Measurements from ENCODE around the gene ATXN10.
A peak's percentile ranks its signal among the peaks of the same experiment; 100 is the strongest.
"Not testable (repeated sequence)": the region's sequence is repeated elsewhere in the genome, so short reads cannot be mapped to it uniquely, and the experiment has no call there.

The ATXN10 gene, protein sequence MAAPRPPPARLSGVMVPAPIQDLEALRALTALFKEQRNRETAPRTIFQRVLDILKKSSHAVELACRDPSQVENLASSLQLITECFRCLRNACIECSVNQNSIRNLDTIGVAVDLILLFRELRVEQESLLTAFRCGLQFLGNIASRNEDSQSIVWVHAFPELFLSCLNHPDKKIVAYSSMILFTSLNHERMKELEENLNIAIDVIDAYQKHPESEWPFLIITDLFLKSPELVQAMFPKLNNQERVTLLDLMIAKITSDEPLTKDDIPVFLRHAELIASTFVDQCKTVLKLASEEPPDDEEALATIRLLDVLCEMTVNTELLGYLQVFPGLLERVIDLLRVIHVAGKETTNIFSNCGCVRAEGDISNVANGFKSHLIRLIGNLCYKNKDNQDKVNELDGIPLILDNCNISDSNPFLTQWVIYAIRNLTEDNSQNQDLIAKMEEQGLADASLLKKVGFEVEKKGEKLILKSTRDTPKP

DNA sequence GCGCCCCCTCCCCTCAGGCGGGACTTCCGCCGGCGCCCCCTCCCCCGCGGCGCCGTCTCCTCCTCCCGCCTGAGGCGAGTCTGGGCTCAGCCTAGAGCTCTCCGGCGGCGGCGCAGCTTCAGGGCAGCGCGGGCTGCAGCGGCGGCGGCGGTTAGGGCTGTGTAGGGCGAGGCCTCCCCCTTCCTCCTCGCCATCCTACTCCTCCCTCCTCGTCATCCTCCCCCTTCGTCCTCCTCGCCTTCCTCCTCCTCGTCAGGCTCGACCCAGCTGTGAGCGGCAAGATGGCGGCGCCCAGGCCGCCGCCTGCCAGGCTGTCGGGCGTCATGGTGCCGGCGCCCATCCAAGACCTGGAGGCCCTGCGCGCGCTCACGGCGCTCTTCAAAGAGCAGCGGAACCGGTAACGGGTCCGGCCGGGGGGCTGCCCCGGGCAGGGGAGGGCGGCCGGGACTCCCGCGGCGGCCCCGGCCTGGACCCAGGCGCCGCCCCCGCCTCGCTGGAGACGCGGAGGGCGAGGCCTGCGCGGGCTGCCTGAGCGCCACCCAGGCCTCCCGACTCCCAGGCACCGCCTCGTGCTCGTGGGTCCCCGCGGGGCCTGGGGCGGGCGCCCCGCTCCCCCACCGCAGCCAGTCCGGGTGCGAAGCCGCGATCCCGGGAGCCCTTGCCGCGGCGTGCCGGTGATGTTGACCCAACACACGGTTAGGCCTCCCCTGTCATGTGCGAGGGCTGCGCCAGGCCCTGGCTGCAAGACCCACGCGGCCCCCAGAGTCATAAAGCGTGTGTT is at the start of gene ATXN10:
Gene ATXN10, plus strand, starts transcription at position 52 of the 781 bp plus-strand sequence. Its CDS starts 230 bp downstream, at position 282.
- peak; percentile 15 to 46 for DNase-seq (ENCODE audit: low read depth in 2 of 2)

DNA sequence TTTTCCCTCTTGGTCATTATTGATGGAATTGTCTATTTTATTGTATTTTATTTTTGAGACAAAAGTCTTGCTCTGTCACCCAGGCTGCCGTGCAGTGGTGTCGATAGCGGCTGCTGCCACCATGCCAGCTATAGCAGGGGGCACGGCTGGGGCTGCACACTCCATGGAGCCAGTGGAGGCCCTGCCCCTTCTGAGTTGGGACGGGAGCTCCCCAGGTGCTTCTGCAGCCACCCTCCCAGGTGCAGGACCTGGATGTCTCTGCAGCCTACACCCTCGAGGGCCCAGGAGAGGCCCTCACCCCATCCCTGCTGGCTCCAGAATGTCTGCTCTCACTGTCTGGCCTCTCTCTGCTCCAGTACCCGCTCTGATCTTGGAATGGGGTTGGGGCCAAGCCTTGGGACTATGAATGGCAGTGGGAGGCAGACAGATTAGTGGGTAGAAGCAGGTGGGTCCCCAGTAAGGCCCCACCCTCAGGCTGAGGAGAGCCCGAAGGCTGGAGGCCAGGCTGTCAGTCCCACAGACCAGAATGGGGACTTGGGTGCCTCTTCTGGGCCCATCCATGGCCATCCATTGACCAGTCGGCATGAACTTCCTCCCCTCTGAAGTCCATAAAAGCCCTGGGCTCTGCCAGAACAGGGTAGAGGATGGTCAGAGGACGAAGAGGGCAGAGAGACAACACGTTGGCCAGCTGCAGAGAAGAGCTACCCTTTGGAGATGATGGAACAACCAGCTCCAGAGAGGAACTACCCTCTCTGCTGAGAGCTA is 49.6 kb upstream of the ATXN10 start:
- no peak for DNase-seq (ENCODE audit: low read depth in 2 of 2)

DNA sequence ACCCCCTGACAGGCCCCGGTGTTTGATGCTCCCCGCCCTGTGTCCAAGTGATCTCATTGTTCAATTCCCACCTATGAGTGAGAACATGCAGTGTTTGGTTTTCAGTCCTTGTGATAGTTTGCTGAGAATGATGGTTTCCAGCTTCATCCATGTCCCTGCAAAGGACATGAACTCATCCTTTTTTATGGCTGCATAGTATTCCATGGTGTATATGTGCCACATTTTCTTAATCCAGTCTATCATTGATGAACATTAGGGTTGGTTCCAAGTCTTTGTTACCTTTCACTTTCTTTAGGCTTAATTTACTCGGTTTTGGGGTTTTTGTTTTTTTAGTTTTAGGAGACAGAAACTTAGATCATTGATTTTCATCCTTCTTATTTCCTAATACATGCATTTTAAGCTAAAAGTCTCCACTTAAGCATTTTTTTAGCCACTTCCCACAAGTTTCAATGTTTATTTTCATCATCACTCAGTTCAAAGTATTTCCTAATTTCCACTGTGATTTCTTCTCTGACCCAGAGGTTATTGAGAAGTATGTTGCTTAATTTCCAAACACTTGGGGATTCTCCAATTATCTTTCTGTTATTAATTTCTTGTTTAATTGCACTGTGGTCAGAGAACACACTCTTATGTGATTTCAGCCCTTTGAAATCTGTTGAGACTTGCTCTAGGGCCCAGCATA is 48.0 kb upstream of the ATXN10 start:
- not testable (repeated sequence) for DNase-seq (ENCODE audit: low read depth in 2 of 2)

DNA sequence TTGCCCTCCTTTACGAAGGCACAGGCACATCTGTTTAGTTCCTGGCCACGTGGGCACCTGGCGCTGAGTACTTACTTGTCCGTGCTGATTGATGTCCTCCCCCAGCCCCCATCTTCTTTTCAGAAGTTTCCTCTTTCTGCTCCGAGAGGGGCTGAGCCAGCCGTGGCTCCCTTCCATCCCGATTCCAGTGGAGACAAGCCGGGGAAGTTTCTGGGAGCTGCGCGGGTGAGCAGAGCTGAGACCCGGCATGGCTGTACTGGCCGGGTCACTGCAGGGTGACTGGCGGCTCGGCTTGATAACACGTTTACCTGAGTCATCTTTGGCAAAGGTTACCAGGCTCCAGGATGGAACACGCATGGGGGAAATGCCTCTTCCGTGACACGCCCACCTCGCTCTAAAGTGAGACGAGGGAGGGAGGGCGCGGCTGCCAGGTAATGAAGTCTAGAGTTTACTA is 45.4 kb upstream of the ATXN10 start:
- DNase-seq (ENCODE audit: low read depth in 2 of 2), result no peak

DNA sequence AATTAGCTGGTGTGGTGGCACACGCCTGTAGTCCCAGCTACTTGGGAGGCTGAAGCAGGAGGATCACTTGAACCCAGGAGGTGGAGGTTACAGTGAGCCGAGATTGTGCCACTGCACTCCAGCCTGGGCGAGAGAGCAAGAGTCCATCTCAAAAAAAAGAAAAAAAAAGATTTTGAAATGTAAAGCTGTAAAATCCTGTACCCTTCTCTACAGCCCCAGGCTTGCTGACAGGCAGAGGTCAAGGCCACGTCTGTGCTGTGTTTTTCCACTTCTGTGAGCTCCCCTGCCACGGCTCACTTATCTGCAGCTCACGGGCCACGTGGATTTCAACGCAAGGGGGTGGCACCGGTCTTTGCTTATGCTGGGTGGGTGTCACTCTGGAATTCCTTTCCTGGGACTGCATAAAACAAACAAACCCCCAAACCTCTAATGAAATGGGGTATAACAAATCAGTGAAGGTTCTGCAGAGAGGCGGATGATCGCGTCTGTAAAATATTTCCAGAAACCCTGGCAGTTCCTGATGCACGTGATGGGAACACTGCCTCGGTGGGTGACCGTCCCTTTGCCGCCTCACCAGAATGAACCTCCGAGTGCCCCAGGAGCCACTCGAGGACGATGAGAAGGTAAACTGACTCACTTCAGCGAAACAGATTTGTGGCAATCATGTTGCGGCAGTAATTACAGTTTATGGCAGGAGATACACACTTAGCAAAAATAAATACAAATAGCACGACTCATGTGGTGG is 44.0 kb upstream of the ATXN10 start:
- no peak for DNase-seq (ENCODE audit: low read depth in 2 of 2)

DNA sequence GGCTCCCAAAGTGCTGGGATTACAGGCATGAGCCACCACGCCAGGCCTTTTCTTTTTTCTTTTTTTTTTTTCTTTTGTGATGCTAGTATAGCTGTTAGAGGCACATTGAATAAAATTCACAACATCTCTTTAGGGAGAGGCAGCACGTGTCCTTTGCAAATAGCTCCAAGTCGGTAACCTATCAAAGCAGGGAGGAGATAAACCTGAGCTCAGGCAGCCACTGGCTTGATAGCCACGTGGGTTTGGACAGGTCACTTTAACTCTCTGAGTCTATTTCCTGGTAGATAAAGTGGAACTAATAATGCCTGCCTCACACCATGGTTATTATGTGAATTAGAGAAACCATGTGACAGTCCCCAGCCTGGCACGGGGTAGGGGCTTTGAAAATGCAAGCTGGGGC is 43.1 kb upstream of the ATXN10 start:
- DNase-seq (ENCODE audit: low read depth in 2 of 2), result no peak

DNA sequence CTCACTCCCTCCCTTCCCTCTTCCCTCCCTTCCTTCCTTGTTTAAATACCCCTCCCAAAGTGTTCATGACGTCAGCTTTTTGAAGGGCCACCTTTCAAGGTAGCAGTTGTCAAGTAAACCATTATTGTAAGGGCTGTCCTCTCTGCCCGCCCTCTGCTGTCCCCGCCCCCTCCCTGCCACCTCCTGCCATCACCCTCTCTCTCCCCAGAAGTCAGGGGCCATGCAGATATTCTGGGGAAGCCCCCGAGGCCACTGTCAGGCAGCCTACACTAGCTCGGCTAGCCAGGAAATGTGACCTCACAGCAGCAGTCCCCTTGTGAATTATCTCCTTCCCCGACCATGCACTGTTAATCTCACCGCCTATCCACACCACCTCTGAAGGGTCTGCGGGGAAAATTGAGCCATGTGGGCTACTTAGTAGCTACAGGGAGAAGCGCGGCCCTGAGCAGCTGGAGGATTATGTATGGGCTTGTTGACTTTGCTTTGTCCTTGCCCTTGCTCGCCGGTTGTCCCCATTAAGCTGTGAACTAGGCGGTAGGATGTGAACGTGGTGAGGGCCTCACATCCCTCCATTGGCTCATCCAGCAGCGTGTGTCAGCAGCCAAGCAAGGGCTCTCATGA is 42.1 kb upstream of the ATXN10 start:
- no peak for DNase-seq (ENCODE audit: low read depth in 2 of 2)

DNA sequence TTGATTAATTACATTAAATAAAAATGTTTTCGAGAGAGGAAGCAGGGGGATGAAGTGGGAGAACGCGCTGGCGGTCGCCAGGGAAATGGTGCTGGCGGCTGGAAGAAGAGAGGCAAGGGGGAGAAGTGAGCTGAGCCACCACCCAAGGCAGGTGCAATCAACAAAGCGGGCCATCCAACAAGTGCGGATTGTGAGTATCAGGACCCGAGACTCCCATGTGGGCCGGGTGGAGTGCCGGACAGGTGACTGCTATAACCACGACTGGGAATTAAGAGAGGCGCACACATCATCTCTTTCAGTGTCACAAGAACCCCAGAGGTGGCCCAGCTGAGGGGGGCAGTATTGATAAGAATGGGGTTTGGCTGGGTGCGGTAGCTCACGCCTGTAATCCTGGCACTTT is 41.2 kb upstream of the ATXN10 start:
- DNase-seq (ENCODE audit: low read depth in 2 of 2), result no peak

DNA sequence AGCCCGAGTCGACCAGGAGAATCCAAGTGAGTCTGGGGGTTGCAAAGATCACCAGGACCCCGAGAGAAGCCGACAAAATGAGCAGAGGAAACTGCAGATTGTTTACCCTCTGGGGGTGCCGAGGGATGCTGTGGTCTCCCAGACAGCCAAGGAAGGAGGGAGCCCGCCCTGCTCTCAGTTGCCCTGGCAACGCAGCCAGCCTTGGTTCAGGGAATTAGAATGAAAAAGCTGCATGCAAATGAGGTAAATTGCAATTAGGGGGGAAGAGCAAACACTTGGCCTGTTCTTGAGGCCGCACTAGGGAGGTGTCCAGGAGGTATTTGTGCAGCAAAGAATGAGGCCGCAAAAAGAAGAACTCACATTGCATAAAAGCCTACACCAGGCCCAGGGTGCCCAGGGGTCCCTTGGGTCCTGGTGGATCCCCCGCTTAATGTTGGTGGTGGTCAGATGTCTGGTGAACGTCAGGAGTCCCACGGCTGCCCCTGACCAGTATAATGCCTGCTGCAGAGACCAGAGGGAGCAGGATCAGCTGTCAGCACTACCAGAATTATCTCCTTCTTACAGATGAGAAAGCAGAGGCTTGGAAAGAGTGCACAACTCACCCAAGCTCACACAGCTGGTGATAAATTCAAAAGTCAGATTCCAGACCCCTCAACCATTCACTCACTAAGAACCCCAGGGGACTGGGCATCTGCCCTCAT is 40.3 kb upstream of the ATXN10 start:
- DNase-seq (ENCODE audit: low read depth in 2 of 2), result no peak

DNA sequence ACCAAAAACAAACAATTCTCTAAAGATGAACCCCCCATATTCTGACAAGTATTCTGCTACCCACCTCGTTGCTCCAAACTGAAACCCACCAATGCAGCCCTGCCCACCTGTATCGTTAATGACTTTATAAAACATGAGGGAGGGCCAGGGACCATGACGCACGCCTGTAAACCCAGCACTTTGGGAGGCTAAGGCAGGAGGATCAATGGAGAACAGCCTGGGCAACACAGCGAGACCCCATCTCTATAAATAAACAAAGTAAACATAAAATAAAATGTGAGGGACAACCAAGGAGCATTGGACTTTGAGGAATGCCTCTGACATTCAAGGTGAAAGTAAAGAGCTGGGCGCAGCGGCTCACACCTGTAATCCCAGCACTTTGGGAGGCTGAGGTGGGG is 39.8 kb upstream of the ATXN10 start:
- DNase-seq (ENCODE audit: low read depth in 2 of 2), result no peak

DNA sequence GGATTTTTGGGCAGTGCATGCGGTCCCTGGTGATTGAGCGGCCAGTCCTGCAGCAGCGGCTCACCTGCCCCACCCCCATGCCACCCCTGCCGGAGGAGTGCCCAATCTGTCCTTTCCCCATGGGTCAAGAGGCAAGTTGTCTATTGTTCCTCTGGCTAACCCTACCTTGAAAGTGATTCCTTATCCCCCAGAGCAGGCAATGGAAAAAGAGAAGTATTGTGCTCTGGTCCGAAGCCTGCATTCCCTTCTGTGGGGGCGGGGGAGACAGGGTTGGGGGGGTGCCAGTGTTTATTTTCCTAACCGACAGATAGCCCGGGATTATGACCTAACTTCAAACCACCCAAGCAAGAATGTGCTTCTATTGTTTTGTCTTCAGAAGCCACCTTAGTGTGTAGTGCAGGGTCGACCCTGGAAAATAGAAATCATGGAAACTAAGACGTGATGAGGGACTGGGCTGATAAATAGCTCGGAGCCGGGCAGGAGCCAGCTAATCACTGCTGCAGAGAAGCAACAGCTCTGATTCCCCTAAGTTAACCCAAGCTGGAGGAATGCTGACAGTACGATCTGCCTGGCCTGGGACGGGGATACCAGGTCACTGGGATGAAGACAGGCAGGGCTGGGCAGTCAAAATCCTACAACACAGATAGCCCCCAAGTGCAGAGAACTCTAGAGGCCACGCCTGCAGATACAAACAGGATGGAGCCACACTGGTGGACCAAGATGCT is 38.7 kb upstream of the ATXN10 start:
- no peak for DNase-seq (ENCODE audit: low read depth in 2 of 2)

DNA sequence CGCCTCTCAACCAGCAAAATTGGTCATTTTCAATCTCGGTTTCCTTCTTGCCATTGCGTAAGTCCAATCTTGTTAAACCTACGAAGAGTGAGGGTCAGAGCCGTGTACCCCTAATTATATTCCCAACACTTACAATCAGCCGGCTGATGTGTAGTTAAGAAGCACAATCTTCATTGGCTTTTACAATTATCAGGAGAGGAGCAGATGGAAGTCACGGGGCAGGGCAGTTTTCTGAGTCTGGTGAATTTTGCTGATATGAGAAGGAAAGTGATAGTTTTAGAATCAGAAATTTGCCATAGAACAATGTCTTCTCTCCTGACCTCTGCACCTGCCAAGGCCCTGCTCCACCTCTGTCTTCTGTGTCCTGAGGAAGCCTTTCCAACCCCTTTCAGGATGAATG is 35.0 kb upstream of the ATXN10 start:
- DNase-seq (ENCODE audit: low read depth in 2 of 2), result no peak

DNA sequence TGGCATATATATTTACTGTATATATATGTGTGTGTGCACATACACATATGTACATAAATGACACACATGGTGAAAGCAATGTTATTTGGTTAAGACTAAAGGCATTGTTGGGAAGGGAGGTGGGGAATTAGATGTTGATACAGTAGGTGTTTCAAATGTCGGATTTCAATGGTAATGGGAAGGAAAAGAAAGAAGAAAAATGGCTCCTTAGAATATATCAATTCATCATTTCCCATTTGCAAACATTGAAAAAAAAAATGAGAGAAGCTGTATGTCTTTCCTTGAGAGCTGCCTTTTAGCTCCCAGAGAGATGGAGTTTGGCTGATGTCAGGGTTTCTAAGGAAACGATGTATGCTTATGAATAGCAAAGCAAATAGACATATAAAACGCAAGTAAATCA is 33.4 kb upstream of the ATXN10 start:
- DNase-seq (ENCODE audit: low read depth in 2 of 2), result no peak

DNA sequence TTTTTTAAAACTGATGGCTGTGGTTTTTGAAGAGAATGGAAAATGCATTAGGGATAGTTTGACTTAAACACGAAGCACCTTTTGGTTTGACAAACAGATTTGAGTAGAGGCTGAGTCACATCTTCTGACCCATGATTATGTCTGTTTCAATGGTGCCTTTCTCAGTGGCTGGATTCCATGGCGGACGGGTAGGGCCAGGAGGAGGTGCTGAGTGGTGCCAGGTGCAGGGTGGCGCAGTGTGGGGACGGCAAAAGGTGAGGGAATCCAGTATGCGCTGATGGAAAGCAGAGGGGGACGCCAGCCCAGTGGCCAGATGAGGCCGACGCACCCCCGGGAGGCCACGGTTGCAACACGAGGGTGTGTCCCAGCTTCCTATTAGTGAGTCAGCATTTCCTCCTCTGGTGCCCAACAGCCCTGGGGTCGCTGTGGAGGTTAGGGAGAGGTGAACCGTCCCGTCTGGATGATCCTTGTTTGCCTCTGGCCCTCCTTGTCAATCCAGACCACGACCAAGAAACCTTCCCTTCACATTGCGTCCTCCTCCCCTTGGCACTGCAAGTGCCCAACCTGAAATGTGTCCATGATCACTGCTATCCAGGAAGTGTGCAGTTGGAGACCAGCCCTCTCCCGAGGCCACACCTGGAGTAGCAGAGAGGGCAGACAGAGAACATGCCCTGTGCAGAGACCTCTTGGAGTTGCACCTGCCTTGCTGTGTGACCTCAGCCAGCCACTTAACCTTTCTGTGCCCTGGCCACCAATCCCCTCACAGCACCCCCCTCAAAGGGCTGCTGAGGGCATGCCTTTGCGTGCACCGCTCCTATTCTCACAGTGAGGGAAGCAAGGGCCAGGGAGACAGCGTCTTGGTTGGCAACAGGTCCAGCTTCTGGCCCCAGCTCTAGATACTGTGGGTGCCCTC is 32.5 kb upstream of the ATXN10 start:
- no peak for DNase-seq (ENCODE audit: low read depth in 2 of 2)

DNA sequence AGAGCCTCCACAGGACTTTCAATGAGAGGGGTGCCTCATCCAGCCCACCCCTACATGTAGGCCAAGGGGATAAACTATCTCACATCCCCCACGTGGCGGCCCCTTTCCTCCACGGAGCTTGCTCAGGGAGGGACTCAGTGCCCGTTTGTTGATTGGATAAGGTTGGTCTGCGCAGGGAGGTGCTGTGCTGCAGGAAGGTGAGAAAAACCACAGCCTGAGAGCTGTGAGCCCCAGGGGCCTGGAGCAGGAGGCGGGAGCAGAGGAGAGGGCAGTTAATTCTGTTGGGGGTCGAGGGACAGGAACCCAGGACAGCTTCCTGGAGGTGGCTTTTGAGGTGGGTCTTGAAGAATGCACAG is 31.9 kb upstream of the ATXN10 start:
- DNase-seq (ENCODE audit: low read depth in 2 of 2), result no peak

DNA sequence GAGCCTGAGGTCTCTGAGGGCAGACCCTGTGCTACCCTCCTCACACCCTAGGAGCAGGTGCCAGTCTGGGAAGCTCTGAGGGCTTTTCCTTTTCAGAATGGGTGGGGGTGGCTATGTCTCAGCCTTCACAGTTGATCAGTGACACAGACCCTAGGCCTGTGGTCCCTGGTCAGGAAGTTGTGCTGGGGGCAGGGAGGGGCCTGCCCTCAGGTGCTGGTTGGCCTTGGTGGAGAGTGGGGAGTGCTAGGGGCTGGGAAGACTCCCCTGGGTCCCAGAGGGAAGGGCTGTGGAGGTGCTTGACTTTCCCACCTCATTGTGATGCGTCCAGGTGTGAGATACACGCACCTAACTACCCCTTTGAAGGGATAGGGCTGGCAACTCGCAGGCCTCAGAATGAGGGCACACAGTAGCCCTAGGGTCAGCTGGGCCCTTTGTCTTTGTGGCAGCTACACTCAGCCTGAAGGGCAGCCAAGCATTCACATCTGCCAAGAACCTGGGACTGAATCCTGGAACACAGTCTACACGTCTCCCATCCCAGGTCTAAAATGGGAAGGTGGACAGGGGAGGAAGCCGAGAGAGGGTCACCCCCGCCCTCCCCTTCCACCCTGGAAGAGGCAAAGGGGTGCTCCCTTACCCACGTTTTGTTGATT is 31.2 kb upstream of the ATXN10 start:
- no peak for DNase-seq (ENCODE audit: low read depth in 2 of 2)

DNA sequence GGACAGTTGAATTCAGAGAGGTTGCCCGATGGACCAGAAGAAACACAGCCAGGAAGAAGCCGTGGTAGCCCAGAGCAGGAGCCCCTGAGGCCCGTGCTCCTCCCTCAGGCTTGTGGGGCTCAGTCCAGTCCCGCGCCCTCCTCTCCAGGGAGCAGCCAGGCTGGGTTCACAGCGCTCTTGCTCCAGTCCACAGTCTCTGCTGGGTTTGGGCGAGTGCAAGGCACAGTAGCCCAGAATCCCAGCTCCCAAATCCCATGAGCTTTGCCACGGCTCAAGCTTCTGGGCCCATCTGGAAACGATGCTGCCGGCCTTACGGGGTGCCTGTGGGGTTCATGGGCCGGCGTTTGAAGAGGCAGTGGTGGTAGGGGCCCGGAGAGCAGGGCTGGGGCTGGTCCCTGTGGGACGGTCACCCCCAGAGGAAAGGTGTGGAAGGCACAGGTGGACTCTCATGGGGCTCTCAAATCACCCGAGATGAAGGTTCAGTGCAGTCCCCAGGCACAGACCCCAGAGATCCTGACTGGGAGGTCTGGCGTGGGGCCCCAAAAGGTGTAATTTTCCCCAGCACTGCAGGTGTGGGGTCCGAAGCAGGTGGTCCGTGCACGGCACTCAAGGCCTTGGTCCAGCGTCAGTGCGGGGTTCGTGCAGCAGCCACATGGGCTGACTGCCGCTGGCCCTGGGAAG is 30.6 kb upstream of the ATXN10 start:
- DNase-seq (ENCODE audit: low read depth in 2 of 2), result no peak
